ENCODE measurements around the gene PIAS4.

The PIAS4 gene

DNA sequence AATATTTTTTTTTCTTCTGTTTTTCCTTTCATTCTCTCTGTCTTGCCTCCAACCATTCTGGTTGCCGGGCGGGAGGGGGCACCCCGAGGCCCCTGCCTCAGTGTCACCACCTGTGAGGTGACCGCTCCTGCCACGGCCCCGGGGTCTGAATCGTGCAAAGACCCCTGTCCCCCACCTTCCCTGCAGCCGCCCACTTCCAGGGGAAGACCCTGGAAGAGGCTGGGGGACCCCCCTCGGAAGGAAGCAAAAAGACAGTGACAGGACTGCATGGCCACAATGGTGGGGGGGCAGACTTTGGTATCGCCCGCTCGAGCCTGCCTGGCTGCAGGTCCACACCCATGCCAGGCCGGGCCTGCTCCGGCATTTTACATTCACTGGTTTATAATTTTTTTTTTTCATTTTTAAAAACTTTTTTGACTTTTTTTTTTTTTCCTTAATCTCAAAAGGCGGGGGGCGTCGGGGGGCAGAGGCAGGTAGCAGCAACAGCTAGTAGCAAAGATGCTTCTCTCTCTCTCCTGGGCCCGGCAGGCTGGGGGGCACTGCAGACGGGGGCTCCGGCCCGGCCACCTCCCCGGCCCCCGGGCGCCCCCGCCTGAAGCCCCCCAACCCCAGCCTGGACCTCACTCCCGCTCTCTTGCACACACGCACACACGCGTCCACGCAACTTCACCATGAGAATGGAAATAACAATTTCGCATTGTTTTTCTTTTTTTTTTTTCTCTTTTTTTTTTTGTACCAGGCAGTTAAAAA, 36.6 kb downstream of the PIAS4 start:
- ChIA-PET POLR2A (interaction anchor here (0.6 kb wide), 1 partner anchor 9 kb away, joined by 3 read pairs; no protein-coding TSS in a partner anchor), CTCF (interaction anchor here (1.1 kb wide), 1 partner anchor 96 kb away, joined by 4 read pairs; no protein-coding TSS in a partner anchor)
- TF ChIP-seq, protein P1, sequence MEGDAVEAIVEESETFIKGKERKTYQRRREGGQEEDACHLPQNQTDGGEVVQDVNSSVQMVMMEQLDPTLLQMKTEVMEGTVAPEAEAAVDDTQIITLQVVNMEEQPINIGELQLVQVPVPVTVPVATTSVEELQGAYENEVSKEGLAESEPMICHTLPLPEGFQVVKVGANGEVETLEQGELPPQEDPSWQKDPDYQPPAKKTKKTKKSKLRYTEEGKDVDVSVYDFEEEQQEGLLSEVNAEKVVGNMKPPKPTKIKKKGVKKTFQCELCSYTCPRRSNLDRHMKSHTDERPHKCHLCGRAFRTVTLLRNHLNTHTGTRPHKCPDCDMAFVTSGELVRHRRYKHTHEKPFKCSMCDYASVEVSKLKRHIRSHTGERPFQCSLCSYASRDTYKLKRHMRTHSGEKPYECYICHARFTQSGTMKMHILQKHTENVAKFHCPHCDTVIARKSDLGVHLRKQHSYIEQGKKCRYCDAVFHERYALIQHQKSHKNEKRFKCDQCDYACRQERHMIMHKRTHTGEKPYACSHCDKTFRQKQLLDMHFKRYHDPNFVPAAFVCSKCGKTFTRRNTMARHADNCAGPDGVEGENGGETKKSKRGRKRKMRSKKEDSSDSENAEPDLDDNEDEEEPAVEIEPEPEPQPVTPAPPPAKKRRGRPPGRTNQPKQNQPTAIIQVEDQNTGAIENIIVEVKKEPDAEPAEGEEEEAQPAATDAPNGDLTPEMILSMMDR (IDR thresholded peaks at IDR 0.05; ENCODE audit: insufficient read depth, low read length, missing control alignments) = no peak
- H3K4me3 ChIP-seq (ENCODE audit: low read depth, low read length) = no peak overlapping the region
- DNase-seq (ENCODE audit: low read depth, low spot score) = no peak

DNA sequence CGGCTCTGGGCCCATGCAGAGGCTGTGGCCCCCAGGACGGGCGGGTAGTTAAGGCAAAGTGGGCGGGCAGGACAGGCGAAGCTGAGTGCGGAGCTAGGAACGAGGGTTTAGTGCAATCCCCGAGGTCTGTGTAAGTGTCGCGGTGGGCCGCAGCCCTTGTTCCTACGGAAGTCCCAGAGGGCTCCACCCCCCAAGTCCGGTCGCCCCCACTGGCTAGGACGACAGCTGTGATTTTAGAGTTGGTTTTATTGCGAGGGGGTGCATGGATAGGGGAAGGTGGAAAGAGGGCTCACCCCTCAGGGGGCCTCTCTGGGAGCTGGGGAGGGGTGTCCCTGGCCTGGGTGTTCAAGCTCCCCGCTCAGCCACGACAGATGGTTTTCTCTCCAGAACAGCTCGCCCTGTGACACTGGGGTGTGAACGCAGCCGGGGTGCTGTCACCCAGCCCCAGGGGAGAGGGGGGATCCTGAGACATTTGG, 37.5 kb downstream of the PIAS4 start:
- CTCF ChIA-PET = interaction anchor here (1.1 to 1.2 kb wide), 2 partner anchors 95 to 143 kb away, joined by 3 to 4 read pairs; no protein-coding TSS in a partner anchor
- TF ChIP-seq, protein P1 (IDR thresholded peaks at IDR 0.05; ENCODE audit: insufficient read depth, low read length, missing control alignments) = no peak
- no peak for DNase-seq (ENCODE audit: low read depth, low spot score)
- no peak overlapping the region for H3K4me3 ChIP-seq (ENCODE audit: low read depth, low read length)
- POLR2A ChIA-PET = interaction anchor here (0.7 kb wide), 1 partner anchor 10 kb away, joined by 3 read pairs; no protein-coding TSS in a partner anchor

DNA sequence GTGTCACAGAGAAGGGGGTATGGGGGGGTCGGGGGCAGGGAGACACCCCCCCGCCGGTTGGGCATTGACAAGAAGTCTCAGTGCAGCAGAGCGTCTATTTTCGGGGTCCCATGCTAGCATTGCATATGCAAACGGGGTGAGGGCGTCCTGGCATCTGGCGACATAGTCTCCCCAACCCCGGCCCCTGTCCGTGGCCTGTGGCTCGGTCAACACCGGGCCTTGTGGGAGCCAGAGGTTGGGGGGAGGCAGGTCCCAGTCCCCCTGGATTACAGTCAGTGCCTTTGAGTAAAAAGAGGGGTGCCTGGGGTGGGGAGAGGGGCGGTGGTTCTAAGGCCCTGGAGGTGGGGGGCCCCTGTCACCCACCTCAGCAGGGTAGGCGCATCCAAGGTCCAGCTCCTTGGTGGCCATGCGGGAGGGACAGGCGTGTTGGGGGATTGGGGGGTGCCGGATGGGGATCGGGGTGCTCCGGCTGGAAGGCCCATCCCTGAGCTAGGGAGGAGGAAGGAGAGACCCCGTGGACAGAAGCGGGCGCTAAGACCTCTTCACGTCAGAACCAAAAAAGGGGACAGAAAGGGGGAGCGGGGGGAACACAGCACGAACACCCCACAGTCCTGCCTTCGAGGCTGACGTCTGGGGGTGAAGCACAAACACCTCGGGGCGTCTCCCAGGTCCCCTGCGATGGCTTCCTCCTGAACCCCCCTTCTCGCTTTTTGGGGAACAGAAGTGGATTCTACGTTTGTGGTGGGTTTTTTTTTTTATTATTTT, 38.2 kb downstream of the PIAS4 start:
- TF ChIP-seq, protein P1 (IDR thresholded peaks at IDR 0.05; ENCODE audit: insufficient read depth, low read length, missing control alignments) = no peak
- no peak overlapping the region for H3K4me3 ChIP-seq (ENCODE audit: low read depth, low read length)
- ChIA-PET CTCF (interaction anchor here (1.1 to 1.2 kb wide), 2 partner anchors 94 to 142 kb away, joined by 3 to 4 read pairs; no protein-coding TSS in a partner anchor), POLR2A (interaction anchor here (0.7 kb wide), 1 partner anchor 11 kb away, joined by 3 read pairs; no protein-coding TSS in a partner anchor)
- DNase-seq (ENCODE audit: low read depth, low spot score) = no peak

DNA sequence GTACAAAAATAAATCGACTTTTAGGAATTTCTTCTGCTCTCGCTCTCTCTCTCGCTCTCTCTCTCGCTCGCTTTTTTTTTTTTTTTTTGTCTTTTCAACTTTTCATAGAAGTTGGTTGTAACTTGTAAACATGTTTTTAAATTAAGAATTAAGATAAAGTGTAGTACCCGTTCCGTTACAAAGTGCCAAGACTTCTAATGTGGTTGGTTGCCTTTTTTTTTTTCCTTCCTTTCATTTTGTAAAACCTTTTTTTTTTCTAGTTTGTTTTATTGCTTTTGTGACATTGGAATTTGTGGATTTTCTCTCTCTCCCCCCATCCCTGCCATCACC, 38.8 kb downstream of the PIAS4 start:
- H3K4me3 ChIP-seq (ENCODE audit: low read depth, low read length) = no peak overlapping the region
- no peak for DNase-seq (ENCODE audit: low read depth, low spot score)
- CTCF ChIA-PET = no interaction called here
- TF ChIP-seq, protein P1 (IDR thresholded peaks at IDR 0.05; ENCODE audit: insufficient read depth, low read length, missing control alignments) = no peak
- POLR2A ChIA-PET = no interaction called here

DNA sequence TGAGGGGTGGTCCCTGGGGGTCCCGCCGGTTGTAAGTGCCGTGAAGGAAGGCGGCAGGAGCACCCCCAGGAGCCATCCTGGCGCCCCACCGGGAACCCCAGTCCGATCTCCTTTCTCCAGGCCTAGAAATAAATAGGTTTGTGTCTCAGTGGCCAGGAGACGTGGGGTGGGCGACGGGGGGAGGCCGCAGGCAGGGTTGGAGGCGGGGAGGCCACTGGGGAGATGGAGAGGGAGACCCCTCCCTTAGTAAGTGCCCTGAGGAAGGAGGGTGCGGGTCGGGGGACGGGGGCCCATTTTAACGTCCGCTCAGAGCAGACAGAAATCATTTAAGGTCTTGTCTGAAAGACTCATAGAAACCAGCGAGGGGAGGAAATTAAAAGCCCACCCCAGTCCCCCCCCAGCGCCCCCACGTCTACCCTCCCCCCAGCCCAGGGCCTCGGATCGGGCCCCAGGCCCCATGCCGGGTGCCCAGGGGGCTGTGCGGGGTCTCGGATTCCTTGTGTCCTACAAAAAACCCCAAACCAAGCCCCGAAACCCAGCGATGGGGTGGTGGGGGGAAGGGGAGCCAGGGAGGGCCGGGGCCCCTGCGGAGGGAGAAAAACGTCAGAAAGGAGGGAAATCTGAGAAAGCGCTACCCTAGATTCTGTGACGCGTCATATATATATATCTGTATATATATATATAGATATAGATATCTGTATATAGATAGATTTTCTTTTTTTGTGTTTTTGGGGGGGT, 39.6 kb downstream of the PIAS4 start:
- no peak overlapping the region for H3K4me3 ChIP-seq (ENCODE audit: low read depth, low read length)
- no peak for DNase-seq (ENCODE audit: low read depth, low spot score)
- ChIA-PET CTCF (no interaction called here), POLR2A (no interaction called here)
- TF ChIP-seq, protein P1 (IDR thresholded peaks at IDR 0.05; ENCODE audit: insufficient read depth, low read length, missing control alignments) = no peak
